Measurements from ENCODE around the gene NDST4. TPM values are rescaled to one million over a fixed set of nuclear protein-coding genes. Genes with fewer than 3 reads are reported as not detected.

Gene NDST4
- total and polyA plus RNA-seq, 2 of the 4 experiments (the other 2 are of a cell fraction), result not detected

Small RNAs within 50 kb of the gene (microRNA-seq; reads per million reads assigned to microRNA genes)
- not detected for gene RN7SL808P (ENCODE audit: insufficient read depth, insufficient read length)

Small RNAs within 50 kb of the gene (small RNA-seq; reads per million reads assigned to genes)
- 0 to 1.2 (median 0) reads per million in 5 experiments for gene RN7SL808P
